GDM1 (cell line): ENCODE results near the gene HAT1.
"Not testable (repeated sequence)": the region's sequence is repeated elsewhere in the genome, so short reads cannot be mapped to it uniquely, and the experiment has no call there.

Source experiments
- DNase-seq: peaks from one replicate; lab custom pipeline; 2025; lab: John Stamatoyannopoulos, UW

HAT1 gene, protein sequence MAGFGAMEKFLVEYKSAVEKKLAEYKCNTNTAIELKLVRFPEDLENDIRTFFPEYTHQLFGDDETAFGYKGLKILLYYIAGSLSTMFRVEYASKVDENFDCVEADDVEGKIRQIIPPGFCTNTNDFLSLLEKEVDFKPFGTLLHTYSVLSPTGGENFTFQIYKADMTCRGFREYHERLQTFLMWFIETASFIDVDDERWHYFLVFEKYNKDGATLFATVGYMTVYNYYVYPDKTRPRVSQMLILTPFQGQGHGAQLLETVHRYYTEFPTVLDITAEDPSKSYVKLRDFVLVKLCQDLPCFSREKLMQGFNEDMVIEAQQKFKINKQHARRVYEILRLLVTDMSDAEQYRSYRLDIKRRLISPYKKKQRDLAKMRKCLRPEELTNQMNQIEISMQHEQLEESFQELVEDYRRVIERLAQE

DNA sequence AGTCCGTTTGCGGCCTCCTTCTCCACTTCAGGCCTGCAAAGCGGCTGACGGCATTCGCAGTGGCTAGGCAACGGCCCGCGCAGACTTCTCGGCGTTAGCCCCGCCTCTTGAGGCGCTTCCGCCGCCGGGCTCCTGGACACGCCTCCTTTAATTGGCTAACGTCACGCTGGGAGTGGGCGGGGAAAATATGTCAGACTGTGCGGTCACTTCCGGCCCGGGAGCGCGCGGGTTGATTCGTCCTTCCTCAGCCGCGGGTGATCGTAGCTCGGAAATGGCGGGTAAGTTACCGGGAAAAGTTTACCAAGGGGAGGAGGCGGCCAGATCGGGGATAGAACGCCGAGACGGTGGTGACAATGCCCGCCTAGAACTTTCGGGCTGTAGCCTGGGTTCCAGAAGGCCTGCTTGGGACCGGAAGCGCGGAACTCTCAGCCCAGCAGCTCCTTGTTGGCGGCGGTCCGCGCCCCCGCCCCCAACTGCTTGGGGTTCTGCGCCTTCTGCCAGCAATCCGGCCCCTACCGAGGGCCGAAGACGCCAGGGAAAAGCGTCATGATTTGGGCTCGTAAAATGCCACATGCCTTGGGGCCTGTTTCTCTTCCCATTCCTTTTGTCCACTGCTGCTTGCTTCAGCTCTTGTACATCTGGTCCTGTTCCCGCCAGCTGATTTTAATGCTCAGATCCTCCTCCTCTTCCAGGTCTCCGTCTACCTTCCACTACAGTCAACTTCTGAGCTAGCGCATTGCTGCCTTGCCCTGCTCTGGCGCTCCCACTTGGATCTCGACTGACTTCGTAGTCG lies at the start of gene HAT1:
HAT1 (plus strand) TSS at position 232 of the 793 bp plus-strand sequence; CDS start at position 272, 40 bp downstream.
- DNase-seq, result peak; percentile 96

DNA sequence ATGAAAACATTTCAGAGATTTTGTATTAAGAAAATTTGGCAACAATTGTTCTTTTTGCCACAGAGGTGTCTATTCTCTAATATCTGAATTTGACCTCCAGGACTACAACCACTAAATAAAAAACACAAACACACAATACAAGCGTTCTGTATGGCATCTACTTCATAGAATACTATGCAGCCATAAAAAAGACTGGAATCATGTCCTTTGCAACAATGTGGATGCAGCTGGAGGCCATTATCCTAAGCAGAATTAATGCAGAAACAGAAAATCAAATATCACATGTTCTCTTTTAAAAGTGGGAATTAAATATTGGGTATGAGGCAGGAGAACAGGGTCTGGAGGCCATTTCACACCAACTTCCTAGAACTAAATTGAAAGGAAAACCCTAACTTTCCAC lies 47.7 kb upstream of the HAT1 start:
- no peak for DNase-seq

DNA sequence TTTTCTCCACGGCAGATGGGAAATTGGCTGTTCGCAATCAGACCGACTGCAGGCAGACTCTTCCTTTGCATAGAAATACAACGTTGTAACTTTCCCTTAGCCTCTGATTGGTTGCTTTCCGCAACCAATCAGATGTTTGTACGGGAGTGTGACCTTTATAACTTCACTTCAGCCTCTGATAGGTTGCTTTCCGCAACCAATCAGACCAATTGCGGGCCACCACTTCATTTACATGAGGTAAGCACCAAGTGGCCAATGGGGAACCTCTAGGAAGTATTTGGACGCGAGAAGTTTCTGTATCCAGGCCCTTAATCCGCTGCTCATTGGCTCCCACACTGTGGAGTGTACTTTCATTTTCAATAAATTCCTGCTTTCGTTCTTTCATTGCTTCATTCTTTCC lies 47.3 kb upstream of the HAT1 start:
- DNase-seq, result no peak

DNA sequence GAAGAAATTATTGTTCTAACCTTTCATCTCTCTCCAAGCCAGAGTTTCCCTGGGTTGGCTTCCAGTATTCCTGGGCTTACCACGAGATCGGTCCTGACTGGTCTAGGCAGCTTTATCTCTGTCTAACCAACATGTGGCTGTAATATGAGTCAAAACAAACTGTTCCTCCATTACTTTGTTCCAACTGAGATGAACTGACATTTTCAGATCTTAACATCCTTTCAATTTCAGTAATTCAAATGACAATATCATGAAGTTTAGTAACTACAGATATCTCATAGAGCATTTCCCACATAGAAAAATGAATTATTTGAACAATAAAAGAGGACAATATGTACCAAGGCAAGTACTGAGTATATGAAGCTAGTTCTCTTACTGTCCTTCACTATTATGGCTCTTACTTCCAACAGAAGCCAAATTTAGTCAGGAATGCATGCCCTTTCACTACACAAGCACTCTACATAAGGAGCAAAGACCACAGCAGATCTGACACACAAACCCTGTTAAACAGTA lies 43.7 kb upstream of the HAT1 start:
- DNase-seq, result no peak

DNA sequence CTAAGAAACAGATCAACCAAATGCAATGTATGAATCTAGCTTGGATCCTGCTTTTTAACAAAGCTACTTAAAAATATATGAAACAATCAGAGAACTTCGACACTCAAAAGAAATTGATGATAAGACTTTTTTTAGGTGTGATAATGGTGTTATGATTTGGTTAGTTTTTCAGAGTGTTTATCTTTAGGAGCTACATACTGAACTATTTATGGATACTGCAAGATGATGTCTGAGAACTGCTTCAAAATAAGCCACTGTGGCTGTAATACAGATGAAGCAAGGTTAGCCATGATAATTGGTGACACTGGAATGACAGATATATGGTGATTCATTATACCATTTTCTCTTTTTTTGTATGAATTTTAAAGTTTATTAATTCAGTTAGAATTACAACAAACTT lies 42.4 kb upstream of the HAT1 start:
- no peak for DNase-seq

DNA sequence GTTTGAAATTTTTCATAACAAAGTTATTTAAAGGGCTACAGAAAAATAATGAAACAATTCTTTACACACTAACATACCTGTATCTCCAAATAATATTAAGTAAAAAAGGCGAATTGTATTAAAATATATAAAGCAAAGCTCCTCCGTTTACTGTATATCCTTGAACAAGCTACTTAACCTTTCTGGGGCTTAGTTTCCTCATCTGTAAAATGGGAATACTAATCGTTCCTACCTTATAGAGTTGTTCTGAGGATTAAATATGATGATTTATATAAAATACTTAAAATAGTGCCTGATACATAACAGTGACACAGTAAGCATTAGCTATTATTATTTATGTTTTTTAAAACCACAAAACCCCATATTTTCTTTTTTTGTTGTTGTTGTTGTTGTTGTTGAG lies 41.5 kb upstream of the HAT1 start:
- no peak for DNase-seq

DNA sequence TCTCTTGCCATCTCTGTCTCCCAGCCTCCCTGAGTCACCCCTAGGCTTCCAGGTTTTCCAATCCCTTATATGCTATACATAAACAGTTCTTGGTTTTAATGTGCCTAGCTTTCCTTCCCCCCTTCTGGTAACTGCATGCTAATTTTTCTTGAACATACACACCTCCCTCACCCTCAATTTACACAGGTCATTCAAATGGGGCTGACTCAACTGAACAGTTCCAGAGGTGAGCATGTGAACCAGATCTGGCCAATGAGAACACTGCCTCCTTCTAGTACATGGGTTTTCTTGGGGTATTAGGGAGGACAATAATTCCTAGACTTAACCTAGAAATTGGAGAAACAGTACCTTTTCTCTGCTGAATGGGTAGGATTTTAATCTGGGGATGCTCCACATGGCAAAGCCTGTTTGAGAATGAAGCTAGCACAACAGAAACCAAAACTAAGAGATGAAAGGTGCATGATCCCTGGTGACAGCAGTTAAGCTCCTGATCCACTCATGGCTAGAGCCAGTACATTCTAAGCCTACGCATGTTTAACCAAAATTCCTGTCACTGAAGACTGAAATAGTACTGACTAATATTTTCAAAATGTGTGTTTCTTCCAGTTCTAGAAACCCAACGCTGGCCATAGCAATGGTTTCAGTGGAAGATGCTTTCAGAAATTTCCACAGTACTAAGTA lies 40.0 kb upstream of the HAT1 start:
- DNase-seq, result no peak

DNA sequence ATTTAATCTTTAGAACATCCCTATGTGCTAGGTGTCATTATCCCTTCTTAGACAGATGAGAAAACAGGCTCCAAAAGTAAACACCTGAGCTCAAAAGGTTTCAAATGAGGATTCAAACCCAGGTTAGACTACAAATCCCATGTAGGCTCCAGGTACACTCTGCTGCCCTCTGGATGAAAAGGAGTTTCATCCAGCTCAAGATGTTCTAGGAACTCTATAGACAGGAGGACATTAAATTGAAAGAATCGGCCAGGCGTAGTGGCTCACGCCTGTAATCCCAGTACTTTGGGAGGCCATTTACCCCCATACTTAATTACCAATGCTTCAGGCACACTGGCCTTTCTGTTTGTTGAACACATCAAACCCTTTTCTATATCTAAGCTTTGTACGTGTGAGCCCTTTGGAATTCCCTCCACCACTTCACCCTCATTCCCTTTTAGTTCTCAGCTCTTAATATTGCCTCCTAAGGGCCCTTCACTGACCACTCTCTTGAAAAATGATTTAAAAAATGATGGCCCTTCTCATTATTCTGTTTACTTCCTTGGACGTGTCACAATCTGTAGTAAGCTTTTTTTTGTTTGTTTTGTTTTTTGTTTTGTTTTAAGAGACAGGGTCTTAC lies 38.9 kb upstream of the HAT1 start:
- no peak for DNase-seq

DNA sequence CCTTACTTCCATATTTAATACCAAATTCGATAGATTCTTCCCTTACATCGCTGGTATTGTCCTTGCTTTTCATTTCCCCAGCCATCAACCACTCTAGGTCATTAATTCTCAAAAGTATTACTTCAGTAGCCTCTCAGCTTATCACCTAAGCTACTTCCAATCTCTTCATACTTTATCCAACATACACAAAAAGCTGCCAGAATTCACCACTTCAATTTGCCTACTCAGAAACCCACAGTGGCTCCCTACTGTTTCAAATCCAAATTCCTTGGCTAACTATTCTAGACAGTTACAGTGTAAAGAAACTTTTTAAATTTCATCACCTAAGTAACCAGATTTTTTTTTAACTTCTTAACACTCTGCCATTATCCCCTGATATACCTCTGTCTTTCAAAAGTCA lies 32.9 kb upstream of the HAT1 start:
- DNase-seq, result no peak

DNA sequence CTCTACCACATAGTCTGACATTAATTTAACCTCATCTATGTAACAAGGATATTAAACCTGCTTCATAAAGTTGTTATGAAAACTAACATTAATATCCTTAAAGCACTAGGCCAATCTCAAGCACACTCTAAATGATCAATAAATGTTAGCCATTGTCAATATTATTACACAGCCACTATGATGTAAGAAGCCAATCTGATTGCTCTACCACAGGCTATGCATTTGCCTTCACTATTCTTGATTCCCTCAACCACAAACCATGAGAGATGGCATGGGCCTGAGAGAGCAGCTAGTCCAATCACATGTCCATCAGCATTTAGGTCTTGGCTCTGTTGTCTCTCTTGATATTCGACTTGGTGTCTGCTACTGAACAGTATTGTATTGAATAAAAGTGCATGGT lies 32.5 kb upstream of the HAT1 start:
- DNase-seq, result no peak

DNA sequence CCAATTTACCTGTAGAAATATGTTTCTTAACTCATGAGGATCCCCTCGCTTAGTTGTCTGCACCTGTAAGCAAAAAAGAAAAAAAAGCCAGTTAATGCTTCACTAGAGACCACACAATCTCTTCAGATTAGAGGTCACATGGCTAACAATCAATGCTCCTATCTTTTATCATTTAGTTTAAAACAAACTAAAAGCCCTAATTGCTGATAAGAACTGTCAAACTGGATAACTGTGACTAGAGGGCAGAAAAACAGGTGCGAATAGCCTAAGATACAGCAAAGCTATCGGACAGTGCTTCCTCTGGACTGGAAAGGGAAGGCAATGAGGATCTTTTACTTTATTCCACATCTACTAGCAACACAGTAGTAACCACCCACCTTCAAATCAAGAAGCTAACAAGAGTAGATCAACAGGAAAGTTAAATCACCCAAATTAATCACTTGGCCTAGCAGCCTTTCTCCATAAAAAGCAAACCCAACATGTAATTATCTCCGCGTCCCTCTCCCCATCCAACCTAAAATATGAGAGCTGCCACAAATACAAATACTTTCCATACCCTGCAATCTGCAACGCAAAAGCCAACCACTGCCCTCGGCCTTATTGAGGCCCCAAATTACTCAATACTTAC lies 29.0 kb upstream of the HAT1 start:
- DNase-seq, result no peak

DNA sequence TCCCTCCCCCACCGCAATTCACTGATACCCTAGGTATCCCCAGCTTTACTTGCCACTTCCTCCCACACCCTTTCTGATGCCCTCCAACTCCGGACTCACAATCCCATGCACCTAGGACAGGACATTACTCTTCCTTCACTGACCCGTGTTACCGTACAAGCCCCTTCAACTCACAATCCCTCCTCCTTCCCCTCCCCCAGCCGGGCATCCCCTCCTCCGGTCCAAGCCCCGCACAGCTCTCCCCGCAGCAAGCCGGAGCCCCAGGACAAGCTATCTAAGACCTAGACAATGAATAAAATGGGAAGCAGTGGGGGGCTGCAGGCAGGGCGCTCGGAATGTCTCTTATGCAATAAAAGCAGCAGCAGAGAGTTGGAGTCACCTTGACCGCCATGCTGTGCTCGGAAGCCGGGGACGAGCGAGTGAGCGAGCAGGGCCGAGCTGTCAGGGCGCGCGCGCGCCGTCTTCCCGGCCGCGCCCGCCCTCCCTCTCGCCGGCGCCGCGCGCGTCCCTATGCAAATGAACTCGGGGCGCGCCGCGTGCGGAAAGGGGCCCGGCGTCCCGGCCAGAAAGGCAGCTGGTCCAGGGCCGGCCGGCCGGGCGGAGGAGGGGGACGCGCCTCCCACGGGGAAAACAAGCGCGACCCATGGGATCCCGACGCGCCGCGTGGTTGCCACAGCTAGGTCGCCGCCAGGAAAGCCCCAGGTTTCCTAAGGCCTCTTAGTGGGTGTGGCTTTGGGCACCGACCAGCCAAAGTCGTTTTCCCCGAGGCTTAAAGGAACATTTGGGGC lies 28.2 kb upstream of the HAT1 start, which contains the start of gene SLC25A12:
SLC25A12 (minus strand) TSS at position 421 of the 788 bp plus-strand sequence; CDS start at position 391, 30 bp downstream.
- DNase-seq, result peak; percentile 81

DNA sequence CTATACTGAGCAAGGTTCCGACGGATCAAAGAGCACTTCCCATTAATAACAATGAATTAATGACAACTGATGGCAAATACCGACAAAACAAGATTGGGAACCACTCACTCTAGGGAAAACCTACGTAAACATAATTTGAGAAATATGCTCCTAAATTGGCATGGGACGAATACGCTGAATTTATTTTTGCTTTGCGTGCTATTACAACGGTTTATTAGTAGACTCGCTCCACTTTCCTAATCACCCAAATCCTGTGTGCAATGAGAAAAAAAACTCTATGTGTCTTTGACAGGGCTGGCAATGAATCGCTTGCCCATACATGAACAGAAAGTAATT lies 27.7 kb upstream of the HAT1 start:
- DNase-seq, result no peak

DNA sequence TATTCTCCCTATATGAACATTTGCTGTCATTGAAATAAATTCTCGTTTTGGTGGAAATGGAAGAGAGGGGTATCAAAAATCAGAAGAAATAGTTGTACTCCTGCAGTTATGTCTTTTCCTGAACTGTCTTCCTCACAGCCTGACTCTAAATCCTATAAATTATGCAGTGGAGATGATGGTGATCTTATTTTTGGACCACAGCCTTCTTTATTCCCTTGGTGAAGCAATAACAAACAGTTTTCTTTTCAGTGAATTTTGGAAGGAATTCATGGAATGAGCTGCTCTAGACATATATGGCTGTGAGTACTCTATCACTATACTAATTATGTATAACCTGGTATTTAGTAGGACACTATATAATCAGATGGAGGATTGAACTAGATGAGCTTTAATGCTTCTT lies 26.5 kb upstream of the HAT1 start:
- no peak for DNase-seq

DNA sequence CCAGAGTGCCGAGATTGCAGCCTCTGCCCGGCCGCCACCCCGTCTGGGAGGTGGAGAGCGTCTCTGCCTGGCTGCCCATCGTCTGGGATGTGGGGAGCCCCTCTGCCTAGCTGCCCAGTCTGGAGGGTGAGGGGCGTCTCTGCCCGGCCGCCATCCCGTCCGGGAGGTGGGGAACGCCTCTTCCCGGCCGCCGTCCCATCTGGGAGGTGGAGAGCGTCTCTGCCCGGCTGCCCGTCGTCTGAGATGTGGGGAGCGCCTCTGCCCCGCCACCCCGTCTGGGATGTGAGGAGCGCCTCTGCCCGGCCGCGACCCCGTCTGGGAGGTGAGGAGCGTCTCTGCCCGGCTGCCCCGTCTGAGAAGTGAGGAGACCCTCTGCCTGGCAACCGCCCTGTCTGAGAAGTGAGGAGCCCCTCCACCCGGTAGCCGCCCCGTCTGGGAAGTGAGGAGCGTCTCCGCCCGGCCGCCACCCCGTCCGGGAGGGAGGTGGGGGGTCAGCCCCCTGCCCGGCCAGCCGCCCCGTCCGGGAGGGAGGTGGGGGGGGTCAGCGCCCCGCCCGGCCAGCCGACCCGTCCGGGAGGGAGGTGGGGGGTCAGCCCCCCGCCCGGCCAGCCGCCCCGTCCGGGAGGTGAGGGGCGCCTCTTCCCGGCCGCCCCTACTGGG lies 22.5 kb upstream of the HAT1 start:
- not testable (repeated sequence) for DNase-seq

DNA sequence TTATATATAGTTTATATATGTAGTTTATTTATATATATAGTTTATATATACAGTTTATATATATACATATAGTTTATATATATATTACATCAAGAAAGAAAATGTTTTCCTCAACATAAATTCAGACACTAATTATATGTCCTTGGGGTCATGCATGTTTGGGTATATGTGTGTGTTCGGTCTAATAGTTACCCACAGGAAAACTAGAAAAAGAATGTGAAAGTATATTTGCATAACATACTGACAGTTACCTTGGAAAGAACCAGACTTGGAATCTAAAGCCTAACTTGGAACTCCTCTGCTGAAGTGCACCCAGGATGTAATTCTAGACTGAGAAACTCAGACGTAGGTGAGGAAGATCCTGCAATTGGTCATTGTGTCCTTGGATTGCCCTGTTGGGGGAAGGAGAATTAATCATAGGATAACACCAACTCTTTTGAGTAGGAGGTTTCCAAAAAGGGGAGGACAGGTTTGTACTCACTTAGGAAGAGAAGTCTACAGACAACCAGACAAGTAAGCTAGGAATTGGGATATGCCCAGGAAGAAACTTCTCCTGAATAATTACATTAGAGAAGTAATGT lies 19.3 kb upstream of the HAT1 start:
- DNase-seq, result no peak

DNA sequence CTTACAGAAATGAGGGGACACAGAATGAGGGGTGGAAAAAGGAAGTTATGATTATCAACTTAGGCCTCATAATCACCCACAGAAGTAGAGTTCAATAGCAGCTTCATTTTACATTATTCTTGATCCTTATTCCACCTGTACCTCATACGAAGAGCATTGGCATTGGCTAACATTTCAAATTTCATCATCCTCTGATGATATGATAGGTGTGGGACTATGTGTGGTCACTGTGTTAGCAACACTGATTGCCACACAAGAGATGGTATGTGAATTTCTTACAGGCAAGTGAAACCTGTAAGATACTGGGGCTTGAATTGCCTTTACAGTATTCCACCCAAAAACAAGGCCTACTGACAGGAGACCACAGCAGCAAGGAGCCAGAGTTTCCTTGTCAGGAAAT lies 14.0 kb upstream of the HAT1 start:
- no peak for DNase-seq

DNA sequence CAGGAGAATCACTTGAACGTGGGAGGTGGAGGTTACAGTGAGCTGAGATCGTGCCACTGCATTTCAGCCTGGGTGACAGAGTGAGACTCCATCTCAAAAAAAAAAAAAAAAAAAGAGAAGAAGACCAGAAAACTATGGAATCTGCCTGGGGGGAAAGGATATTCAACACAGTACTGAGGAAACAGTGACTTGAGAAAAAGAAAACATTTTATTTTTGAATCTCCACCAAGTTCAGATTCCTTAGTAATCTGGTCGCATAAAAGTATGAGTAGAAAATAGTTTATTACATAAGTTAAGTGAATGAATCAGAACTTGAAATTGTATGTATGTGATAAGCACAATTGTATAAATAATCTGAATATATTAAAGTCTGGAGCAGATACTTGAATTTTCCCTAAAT lies 13.0 kb upstream of the HAT1 start:
- DNase-seq, result no peak

DNA sequence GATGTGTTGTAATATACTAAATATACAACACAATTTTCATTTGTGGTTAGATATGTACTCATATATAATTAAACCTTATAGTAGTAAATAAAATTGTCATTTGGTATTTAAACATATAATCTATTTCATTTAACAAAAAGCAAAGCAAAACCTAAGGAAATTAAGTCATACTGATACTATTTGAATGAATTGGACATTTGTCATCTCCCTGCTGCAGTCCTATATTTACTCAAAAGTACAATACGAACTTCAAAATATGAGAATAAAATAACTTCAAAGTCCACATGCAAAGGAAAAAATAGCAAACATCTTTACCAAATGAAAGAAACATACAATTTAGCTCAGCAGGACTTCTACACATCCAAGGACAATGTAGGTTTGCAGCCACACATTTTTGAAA lies 11.8 kb upstream of the HAT1 start:
- no peak for DNase-seq

DNA sequence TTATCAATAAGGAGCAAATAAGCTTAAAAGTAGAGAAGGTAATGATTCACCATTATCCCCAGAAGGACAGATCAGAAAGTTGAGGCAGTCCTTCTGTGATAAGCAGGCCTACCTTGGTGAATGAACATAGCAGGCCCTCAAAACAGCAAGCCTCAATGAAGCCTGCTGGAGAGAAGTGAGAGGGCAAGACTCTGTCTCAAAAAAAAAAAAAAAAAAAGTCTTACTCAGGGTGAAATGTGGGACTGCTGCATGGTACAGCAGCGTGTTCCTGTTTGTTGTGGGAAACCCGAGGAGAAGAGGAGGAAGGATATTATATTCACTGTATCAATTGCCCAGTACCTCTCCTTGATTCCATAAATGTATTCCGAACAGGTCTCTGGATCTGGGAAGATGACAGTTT lies 8.7 kb upstream of the HAT1 start:
- no peak for DNase-seq
